Measurements from ENCODE around the gene CD180.
"Not testable (repeated sequence)": the region's sequence is repeated elsewhere in the genome, so short reads cannot be mapped to it uniquely, and the experiment has no call there.

CD180 gene

GRCh38 chr5:67188274-67189078 is 8.1 kb downstream of the CD180 start:
- DNase-seq: peak in 1 of 2 donors; percentile 2

- peak; percentile 86 for DNase-seq
These were observed 9.4 kb downstream of the CD180 start for GRCh38 chr5:67187006-67187715.

- no peak for DNase-seq
These were observed 12.7 kb downstream of the CD180 start for GRCh38 chr5:67183859-67184258.

GRCh38 chr5:67182301-67182790 is 14.3 kb downstream of the CD180 start:
- peak; percentile 89 to 97 for DNase-seq

- DNase-seq: peak; percentile 92 to 93
These were observed 14.9 kb downstream of the CD180 start for GRCh38 chr5:67181648-67182221.

- no peak for DNase-seq
These were observed 16.8 kb downstream of the CD180 start for GRCh38 chr5:67179697-67180361.

- peak; percentile 81 to 84 for DNase-seq
These were observed 17.6 kb downstream of the CD180 start for GRCh38 chr5:67178966-67179365.

GRCh38 chr5:67178085-67178484 is 18.5 kb downstream of the CD180 start:
- DNase-seq: peak; percentile 86 to 87

GRCh38 chr5:67176936-67177335 is 19.7 kb downstream of the CD180 start:
- DNase-seq: peak; percentile 62 to 79

GRCh38 chr5:67173959-67174358 is 22.6 kb downstream of the CD180 start:
- DNase-seq: no peak

GRCh38 chr5:67173351-67173750 is 23.2 kb downstream of the CD180 start:
- DNase-seq: not testable (repeated sequence)

GRCh38 chr5:67170767-67171166 is 25.8 kb downstream of the CD180 start:
- DNase-seq: peak; percentile 50 to 60

- no peak for DNase-seq
These were observed 28.5 kb downstream of the CD180 start for GRCh38 chr5:67168069-67168468.

- DNase-seq: peak; percentile 93 to 95
These were observed 29.9 kb downstream of the CD180 start for GRCh38 chr5:67166460-67167285.

- DNase-seq: peak; percentile 92 to 94
These were observed 30.8 kb downstream of the CD180 start for GRCh38 chr5:67165526-67166459.

- no peak for DNase-seq
These were observed 31.6 kb downstream of the CD180 start for GRCh38 chr5:67164856-67165525.

GRCh38 chr5:67163863-67164595 is 32.6 kb downstream of the CD180 start:
- DNase-seq: no peak

- no peak for DNase-seq
These were observed 33.3 kb downstream of the CD180 start for GRCh38 chr5:67163231-67163756.

- DNase-seq: no peak
These were observed 34.8 kb downstream of the CD180 start for GRCh38 chr5:67161767-67162166.

All from inflammatory macrophage (primary cell).